ENCODE data around the gene RSPO4. TPM values are rescaled to one million over a fixed set of nuclear protein-coding genes. Genes with fewer than 3 reads are reported as not detected.
"Not testable (repeated sequence)": the region's sequence is repeated elsewhere in the genome, so short reads cannot be mapped to it uniquely, and the experiment has no call there.

RSPO4 gene
- total RNA-seq (2014; rRNA removed; shearing (Covaris generic); ENCODE audit: low replicate concordance), result not detected in 2 replicates

- in situ Hi-C loops (cut with HindIII; ENCODE audit: low pct_unique_long_range_greater_than_20kb, low sequenced_read_pairs), result no loop called here
- no peak for DNase-seq (ENCODE audit: low read depth)
These were observed at the start of gene RSPO4 for GRCh38 chr20:1001911-1002681. Gene RSPO4, minus strand, starts transcription at chr20:1002311. Its CDS starts 147 bp downstream, at chr20:1002164.

DNA sequence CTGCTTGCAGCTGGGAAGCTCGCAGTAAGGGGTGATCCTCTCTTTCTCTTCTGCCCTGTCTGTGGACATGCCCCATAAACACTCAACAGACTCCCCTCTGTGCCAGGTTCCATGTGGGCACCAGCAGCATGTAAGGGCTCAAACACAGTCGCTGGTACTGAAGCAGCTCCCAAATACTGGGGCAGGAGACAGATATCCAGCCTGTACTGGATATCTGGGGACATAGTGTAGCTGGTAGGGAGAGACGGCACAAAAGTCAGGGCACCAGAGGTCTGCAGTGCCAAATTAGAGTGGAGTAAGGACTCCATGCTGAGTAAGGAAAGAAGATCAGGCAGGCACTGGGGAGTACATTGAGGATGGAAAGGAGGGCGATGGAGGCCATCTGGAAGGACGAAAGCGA lies 48.3 kb upstream of the RSPO4 start:
- DNase-seq (ENCODE audit: low read depth), result no peak
- in situ Hi-C loops (cut with HindIII; ENCODE audit: low pct_unique_long_range_greater_than_20kb, low sequenced_read_pairs), result no loop called here

GRCh38 chr20:1045860-1046418 lies 43.8 kb upstream of the RSPO4 start:
- no peak for DNase-seq (ENCODE audit: low read depth)
- in situ Hi-C loops (cut with HindIII; ENCODE audit: low pct_unique_long_range_greater_than_20kb, low sequenced_read_pairs), result no loop called here

DNA sequence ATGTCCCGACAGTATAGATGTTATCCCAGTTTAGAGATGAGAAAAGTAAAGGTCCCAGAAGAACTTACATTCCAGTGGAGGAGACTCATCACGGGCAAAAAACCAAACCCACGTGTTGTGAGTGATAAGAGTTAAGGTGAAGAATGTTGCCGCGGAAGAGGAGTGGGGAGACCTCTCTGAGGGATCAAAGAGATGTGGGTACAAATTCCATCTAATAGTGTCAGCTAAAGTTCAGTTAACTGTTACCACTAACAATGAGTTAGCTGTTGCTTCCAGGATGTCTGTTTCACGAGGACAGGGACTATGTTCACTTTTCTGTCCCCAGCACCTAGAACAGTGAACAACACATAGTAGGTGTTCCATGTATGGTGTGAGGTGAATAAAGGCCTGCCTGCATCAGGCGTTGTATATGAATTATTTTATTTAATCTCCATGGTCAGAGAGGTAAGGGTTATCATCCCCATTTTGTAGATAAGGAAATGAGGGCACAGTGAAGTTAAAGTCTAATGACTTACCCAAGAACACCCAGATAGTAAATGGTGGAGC lies 39.8 kb upstream of the RSPO4 start:
- in situ Hi-C loops (cut with HindIII; ENCODE audit: low pct_unique_long_range_greater_than_20kb, low sequenced_read_pairs), result no loop called here
- no peak for DNase-seq (ENCODE audit: low read depth)

DNA sequence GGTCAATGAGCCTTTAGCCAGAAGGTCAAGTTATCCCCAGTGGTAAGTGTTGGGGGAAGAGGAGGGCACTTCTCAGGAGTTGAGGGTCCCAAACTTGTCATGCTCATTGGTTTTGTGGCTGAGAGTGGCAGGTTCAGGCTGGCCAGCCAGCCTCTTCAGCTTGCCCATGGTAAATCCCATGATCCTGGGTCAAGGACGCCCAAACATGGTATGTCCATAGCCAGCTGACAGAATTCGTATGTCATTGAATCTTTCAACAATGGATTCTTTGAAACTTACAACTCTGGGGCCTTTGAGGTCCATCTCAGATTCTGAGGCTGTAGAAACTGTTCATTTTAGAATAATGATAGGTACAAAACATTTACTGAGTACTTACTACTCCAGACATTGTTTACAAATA lies 36.1 kb upstream of the RSPO4 start:
- in situ Hi-C loops (cut with HindIII; ENCODE audit: low pct_unique_long_range_greater_than_20kb, low sequenced_read_pairs), result no loop called here
- no peak for DNase-seq (ENCODE audit: low read depth)

DNA sequence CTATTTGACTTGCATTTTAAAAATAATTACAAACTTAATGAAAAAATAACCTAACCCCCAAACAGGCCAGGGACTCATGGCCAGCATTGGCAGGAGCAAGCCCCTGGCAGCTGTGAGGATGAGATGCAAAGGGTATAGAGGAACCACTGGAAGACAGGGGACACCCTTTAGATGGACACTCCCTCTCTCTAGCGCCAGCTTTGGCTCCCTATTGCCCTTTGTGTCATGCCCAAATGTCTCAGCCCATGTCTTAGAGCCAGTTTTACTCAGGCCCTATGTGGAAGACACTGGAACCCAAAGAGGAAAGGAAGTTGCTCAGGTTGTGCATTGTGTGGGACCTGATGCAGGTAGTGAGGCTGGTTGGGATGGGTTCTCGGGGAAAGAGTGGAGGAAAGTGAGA lies 34.9 kb upstream of the RSPO4 start:
- in situ Hi-C loops (cut with HindIII; ENCODE audit: low pct_unique_long_range_greater_than_20kb, low sequenced_read_pairs), result no loop called here
- DNase-seq (ENCODE audit: low read depth), result no peak

GRCh38 chr20:1035466-1035865 lies 33.4 kb upstream of the RSPO4 start:
- DNase-seq (ENCODE audit: low read depth), result no peak
- in situ Hi-C loops (cut with HindIII; ENCODE audit: low pct_unique_long_range_greater_than_20kb, low sequenced_read_pairs), result no loop called here

DNA sequence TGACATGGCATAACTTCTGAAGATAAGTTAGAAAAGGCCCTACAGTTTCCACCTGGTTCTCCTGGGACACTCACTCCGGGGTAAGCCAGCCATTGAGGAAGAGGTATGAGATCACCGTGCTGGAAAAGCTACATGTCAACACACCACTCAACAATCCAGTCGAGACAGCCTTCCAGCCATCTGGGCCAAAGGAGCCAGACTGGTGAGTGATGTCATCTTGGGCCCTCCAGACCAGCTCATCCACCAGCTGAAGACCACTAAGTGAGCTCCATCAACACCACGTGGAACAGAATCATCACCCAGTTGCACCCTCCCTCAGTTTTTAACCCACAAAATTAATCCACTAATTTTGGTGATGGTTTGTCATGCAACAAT lies 32.3 kb upstream of the RSPO4 start:
- in situ Hi-C loops (cut with HindIII; ENCODE audit: low pct_unique_long_range_greater_than_20kb, low sequenced_read_pairs), result no loop called here

GRCh38 chr20:1033751-1034414 lies 31.8 kb upstream of the RSPO4 start:
- in situ Hi-C loops (cut with HindIII; ENCODE audit: low pct_unique_long_range_greater_than_20kb, low sequenced_read_pairs), result no loop called here
- no peak for DNase-seq (ENCODE audit: low read depth)

More for the DNA sequence above, 32.3 kb upstream of the RSPO4 start:
- DNase-seq (ENCODE audit: low read depth), result no peak

GRCh38 chr20:1029980-1030379 lies 27.9 kb upstream of the RSPO4 start:
- DNase-seq (ENCODE audit: low read depth), result no peak
- in situ Hi-C loops (cut with HindIII; ENCODE audit: low pct_unique_long_range_greater_than_20kb, low sequenced_read_pairs), result no loop called here

DNA sequence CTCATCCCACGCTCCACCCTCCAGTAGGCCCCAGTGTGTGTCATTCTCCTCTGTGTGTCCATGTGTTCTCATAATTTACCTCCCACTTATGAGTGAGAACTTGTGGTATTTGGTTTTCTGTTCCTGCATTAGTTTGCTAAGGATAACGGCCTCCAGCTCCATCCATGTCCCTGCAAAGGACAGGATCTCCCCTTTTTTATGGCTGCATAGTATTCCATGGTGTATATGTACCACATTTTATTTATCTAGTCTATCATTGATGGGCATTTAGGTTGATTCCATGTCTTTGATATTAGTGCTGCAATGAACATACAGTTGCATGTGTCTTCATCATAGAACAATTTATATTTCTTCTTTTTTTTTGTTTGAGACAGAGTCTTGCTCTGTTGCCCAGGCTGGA lies 24.1 kb upstream of the RSPO4 start:
- DNase-seq (ENCODE audit: low read depth); in situ Hi-C loops (cut with HindIII; ENCODE audit: low pct_unique_long_range_greater_than_20kb, low sequenced_read_pairs): not testable (repeated sequence)

GRCh38 chr20:1022871-1023270 lies 20.8 kb upstream of the RSPO4 start:
- DNase-seq (ENCODE audit: low read depth), result no peak
- in situ Hi-C loops (cut with HindIII; ENCODE audit: low pct_unique_long_range_greater_than_20kb, low sequenced_read_pairs), result no loop called here

DNA sequence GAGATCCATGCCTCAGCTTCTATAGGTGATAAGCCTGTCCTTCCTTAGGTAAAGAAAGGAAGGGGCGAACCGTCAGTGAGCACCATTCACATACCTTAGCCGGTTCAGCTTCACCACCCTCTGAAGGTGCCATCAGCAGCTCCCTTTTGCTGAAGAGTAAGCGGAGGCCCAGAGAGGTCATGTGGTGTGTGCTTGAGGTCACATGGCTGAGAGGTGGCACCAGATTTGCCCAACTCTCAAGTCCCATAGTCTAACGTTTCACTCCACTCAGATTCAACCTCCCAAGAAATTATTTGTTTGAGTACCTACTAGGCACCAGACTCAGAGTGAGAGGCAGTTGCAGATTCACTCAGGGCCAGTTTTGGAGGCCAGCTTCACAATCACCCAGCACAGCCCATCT lies 18.5 kb upstream of the RSPO4 start:
- in situ Hi-C loops (cut with HindIII; ENCODE audit: low pct_unique_long_range_greater_than_20kb, low sequenced_read_pairs), result no loop called here
- no peak for DNase-seq (ENCODE audit: low read depth)

- in situ Hi-C loops (cut with HindIII; ENCODE audit: low pct_unique_long_range_greater_than_20kb, low sequenced_read_pairs), result no loop called here
- DNase-seq (ENCODE audit: low read depth), result no peak
These were observed 17.2 kb upstream of the RSPO4 start for GRCh38 chr20:1019344-1019743.

DNA sequence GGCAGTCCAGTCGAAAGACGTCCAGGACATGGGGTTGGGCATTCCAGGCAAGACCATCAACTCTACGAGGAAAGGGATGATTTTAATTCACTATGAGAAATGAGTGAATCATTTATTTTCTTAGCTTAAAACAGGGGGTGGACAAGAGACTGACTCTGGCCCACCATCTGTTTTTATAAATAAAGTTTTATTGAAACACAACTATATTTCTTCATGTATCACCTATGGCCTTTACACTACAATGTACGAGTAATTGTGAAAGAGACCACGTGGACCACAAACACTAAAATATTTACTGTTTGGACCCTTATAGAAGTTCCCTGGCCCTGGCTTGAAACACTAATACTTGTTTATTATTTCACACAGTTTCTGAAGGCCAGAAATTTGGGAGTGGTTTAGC lies 15.6 kb upstream of the RSPO4 start:
- in situ Hi-C loops (cut with HindIII; ENCODE audit: low pct_unique_long_range_greater_than_20kb, low sequenced_read_pairs), result no loop called here

DNA sequence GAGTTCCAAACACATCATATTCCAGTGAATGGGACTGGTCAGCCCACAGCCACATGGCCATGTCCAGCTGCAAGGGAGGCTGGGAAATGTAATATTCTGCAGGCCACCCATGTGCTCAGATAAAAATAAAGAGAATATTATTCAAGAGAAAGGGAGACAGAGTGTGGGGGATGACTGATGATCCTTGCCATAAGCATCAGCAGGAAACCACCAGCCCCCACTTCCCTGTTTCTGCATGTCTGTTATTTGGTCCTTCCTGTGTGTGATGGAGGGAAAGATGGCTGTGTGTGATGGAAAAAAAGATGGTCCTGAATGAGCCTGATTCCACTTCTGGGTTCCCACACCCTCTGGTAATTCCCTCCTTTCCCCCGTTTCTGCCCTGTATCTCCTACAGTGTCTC lies 13.1 kb upstream of the RSPO4 start:
- DNase-seq (ENCODE audit: low read depth), result no peak
- in situ Hi-C loops (cut with HindIII; ENCODE audit: low pct_unique_long_range_greater_than_20kb, low sequenced_read_pairs), result no loop called here

More for the DNA sequence above, 15.6 kb upstream of the RSPO4 start:
- no peak for DNase-seq (ENCODE audit: low read depth)

- DNase-seq (ENCODE audit: low read depth), result no peak
- in situ Hi-C loops (cut with HindIII; ENCODE audit: low pct_unique_long_range_greater_than_20kb, low sequenced_read_pairs), result no loop called here
These were observed 12.4 kb upstream of the RSPO4 start for GRCh38 chr20:1014471-1014870.

DNA sequence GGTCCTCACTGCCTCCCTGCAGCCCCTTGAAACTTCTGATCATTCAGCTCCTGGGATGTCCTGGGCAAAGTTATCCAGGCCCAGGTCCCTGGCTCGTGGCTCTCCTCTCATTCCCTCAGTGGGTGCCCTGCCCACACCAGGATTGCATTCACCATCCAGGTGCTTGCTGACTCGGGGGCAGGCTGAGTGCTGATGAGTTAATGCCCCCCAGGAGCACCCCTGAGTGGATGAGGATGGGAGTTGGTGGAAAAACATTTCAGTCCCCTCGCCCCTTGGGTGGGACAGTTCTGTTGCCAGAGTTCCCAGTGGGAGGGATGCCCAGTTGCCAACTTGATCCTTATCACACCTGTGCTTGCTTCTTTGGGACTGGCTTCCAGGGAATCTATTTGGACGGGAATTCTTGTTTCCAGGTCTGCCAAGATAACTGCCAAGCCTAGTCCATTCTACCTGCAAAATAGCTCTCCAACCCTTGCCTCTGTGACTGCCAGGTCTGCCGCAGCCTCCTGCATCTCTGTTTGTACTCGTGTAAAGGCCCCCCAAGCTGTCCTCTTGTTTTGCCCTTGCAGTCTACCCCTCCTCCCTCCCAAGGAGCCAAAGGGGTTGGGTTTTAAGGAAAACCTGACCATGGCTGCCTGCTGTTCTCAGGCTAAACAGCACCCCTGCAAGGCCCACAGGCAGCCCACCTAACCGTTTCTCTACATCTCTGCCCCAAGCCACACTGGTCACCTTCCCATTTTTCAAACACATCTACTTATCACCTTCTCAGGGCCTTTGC lies 11.6 kb upstream of the RSPO4 start:
- in situ Hi-C loops (cut with HindIII; ENCODE audit: low pct_unique_long_range_greater_than_20kb, low sequenced_read_pairs), result no loop called here
- no peak for DNase-seq (ENCODE audit: low read depth)
